A673 (cell line): Measurements from ENCODE around the gene PPFIBP1. TPM values are rescaled to one million over a fixed set of nuclear protein-coding genes. Genes with fewer than 3 reads are reported as not detected.

ENCODE experiments used
- BruUV-seq: library from RNA; stranded (reverse); fragments of 400-500 nt; replicated peaks from 2 replicates; lab custom pipeline; 2021; lab: Mats Ljungman, UMichigan
- CTCF ChIA-PET: fragments of 300-600 bp; sonication (Branson Sonifier 250); formaldehyde crosslinking; loops from one replicate; lab custom pipeline; 2022; ENCODE audit warnings: antibody characterized with exemption; lab: Charles Lee
- POLR2A ChIA-PET: fragments of 300-600 bp; sonication (Branson Sonifier 250); formaldehyde crosslinking; loops from one replicate; lab custom pipeline; 2022; ENCODE audit warnings: antibody characterized with exemption; ENCODE audit not compliant: low non-redundant PET; lab: Charles Lee
- DNase-seq: peaks from one replicate; pipeline ENCODE4 v3.0.0-alpha.2; 2015; ENCODE audit warnings: low spot score
- H3K27ac ChIP-seq: fragments of 200-600 bp; sonication (generic); 2 replicates; pipeline ENCODE4 v1.5.1; 2016; ENCODE audit warnings: mixed run types, low read depth, mild to moderate bottlenecking, mixed read lengths, antibody characterized with exemption, low read length; ENCODE audit not compliant: poor library complexity, severe bottlenecking
- H3K27me3 ChIP-seq: fragments of 200-600 bp; sonication (generic); replicated peaks from 2 replicates; pipeline ENCODE4 v1.6.1; 2017; ENCODE audit warnings: mixed run types, low read depth, mild to moderate bottlenecking, mixed read lengths, antibody characterized with exemption, low read length; ENCODE audit not compliant: insufficient read depth, poor library complexity
- H3K36me3 ChIP-seq: fragments of 200-600 bp; sonication (generic); 2 replicates; pipeline ENCODE4 v1.6.1; 2016; ENCODE audit warnings: mixed run types, mild to moderate bottlenecking, mixed read lengths, antibody characterized with exemption, low read length; ENCODE audit not compliant: insufficient read depth, poor library complexity, severe bottlenecking
- H3K4me1 ChIP-seq: fragments of 200-600 bp; sonication (generic); 2 replicates; pipeline ENCODE4 v1.6.1; 2017; ENCODE audit warnings: mixed run types, mild to moderate bottlenecking, mixed read lengths, antibody characterized with exemption, low read length; ENCODE audit not compliant: insufficient read depth, poor library complexity, severe bottlenecking
- H3K4me3 ChIP-seq: fragments of 200-600 bp; sonication (generic); 2 replicates; pipeline ENCODE4 v1.5.1; 2016; ENCODE audit warnings: low read depth, mixed run types, mild to moderate bottlenecking, mixed read lengths, low read length; ENCODE audit not compliant: poor library complexity, severe bottlenecking
- H3K9me3 ChIP-seq: fragments of 200-600 bp; sonication (generic); 2 replicates; pipeline ENCODE4 v1.6.1; 2016; ENCODE audit warnings: mixed run types, low read depth, mild to moderate bottlenecking, mixed read lengths, antibody characterized with exemption, low read length; ENCODE audit not compliant: poor library complexity, severe bottlenecking
- EZH2 ChIP-seq: fragments of 200-600 bp; sonication (generic); IDR thresholded peaks from 2 replicates; pipeline ENCODE4 v1.6.1; 2017; ENCODE audit warnings: borderline replicate concordance, low read depth, mild to moderate bottlenecking, mixed read lengths, antibody characterized with exemption, low read length; ENCODE audit not compliant: poor library complexity, severe bottlenecking
- intact Hi-C: fragments of 100-400 bp; cut with micrococcal nuclease; formaldehyde crosslinking; loops from one replicate; pipeline ENCODE4 v1.10.0; 2022; ENCODE audit not compliant: unreplicated experiment
- total RNA-seq: library from RNA; stranded (reverse); gene quantifications from 2 replicates; pipeline ENCODE4 v1.2.3, GENCODE V29; 2021
- TF ChIP-seq, protein P1 (sequence below): fragments of 300-800, 200-600 bp; sonication (generic); conservative IDR thresholded peaks from 2 replicates; pipeline ENCODE4 v1.5.1; 2017; ENCODE audit warnings: low read depth, mild to moderate bottlenecking, antibody characterized with exemption, low read length, moderate library complexity, mixed read lengths

PPFIBP1 gene
- total RNA-seq, 1 experiment from 2014 or later = 41.2 TPM

GRCh38 chr12:27524494-27524835 is 459 bp downstream of the PPFIBP1 start:
- TF ChIP-seq EZH2 = no peak
- TF ChIP-seq, protein P1, sequence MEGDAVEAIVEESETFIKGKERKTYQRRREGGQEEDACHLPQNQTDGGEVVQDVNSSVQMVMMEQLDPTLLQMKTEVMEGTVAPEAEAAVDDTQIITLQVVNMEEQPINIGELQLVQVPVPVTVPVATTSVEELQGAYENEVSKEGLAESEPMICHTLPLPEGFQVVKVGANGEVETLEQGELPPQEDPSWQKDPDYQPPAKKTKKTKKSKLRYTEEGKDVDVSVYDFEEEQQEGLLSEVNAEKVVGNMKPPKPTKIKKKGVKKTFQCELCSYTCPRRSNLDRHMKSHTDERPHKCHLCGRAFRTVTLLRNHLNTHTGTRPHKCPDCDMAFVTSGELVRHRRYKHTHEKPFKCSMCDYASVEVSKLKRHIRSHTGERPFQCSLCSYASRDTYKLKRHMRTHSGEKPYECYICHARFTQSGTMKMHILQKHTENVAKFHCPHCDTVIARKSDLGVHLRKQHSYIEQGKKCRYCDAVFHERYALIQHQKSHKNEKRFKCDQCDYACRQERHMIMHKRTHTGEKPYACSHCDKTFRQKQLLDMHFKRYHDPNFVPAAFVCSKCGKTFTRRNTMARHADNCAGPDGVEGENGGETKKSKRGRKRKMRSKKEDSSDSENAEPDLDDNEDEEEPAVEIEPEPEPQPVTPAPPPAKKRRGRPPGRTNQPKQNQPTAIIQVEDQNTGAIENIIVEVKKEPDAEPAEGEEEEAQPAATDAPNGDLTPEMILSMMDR = no peak
- no peak for DNase-seq
- ChIA-PET POLR2A (interaction anchor here (0.6 kb wide), 1 partner anchor 34 kb away, joined by 3 read pairs; no protein-coding TSS in a partner anchor), CTCF (interaction anchor here (0.6 kb wide), 2 partner anchors 25 to 111 kb away, joined by 3 to 4 read pairs; no protein-coding TSS in a partner anchor)
- Histone ChIP-seq H3K27me3 (no peaks in the 10 kb centered on the region), H3K4me3 (peak overlapping the region; percentile 69), H3K4me1 (peaks cover 34% of the 10 kb centered on the region), H3K9me3 (no peaks in the 10 kb centered on the region), H3K27ac (peak overlapping the region; percentile 72), H3K36me3 (no peaks in the 10 kb centered on the region)
- BruUV-seq = no TSS peak
- intact Hi-C loops = loop anchor here (5.0 kb wide), 1 partner anchor 93 kb away; no protein-coding TSS in a partner anchor

DNA sequence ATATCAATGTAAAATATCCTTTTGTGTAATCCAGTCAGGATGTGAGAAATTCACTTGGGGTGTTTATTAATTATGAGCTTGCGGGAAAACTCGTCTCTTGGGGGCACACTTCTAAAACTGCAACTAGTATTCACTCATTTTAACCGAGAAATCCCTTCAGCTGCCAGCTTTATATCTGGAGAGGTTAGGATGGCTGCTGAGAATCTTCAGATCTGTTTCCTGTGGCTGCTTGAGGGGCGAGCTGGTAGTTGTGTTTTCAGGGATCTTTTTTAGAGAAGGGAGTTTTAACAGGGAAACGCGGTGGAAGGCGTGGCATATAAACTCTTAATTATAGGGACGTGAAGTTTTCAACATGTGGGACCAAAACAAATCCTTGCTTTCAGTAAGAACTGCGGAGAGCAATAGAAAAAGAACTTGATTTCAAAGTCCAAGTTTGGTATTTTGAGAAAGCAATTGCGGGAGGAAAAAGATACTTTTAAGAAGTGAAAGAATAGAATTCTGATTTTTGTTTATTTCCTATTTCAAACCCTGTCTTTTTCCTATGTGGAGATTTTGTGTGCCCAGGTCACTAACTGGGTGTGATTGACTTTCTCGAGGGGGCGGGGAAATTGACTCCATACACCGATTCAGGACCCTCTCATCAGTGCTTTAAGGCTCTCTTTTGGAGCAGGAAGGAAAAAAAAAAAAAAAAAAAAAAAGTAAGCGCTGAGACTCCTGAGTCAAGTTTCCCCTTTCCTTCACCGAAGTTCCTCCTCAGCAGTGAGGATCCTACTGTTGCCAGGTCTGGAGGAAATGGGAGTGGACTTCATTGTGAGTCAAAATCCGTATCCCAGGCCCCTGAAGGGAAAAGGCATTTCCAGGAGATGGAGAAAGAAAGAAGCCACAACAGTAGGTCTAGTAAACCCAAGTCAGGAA is 1.1 kb downstream of the PPFIBP1 start:
- POLR2A ChIA-PET = no interaction called here
- BruUV-seq = TSS peak; percentile 59

GRCh38 chr12:27527512-27527911 is 3.5 kb downstream of the PPFIBP1 start:
- Histone ChIP-seq H3K4me3 (no peak overlapping the region), H3K36me3 (no peaks in the 10 kb centered on the region), H3K9me3 (no peaks in the 10 kb centered on the region), H3K4me1 (peaks cover 35% of the 10 kb centered on the region), H3K27ac (no peak overlapping the region), H3K27me3 (no peaks in the 10 kb centered on the region)
- no peak for DNase-seq
- ChIA-PET CTCF (no interaction called here), POLR2A (no interaction called here)
- no TSS peak for BruUV-seq
- intact Hi-C loops = no loop called here
- no peak for TF ChIP-seq EZH2
- TF ChIP-seq, protein P1 = no peak

More for the DNA sequence above, 1.1 kb downstream of the PPFIBP1 start:
- no peaks in the 10 kb centered on the region for H3K9me3 ChIP-seq
- no peaks in the 10 kb centered on the region for H3K36me3 ChIP-seq
- H3K27ac ChIP-seq = peak overlapping the region; percentile 72
- no peak for TF ChIP-seq EZH2
- TF ChIP-seq, protein P1 = no peak; the same call in 1 of the 2 replicates
- CTCF ChIA-PET = no interaction called here
- H3K4me1 ChIP-seq = peaks cover 34% of the 10 kb centered on the region
- H3K27me3 ChIP-seq = no peaks in the 10 kb centered on the region
- intact Hi-C loops = loop anchor here (5.0 kb wide), 1 partner anchor 92 kb away; no protein-coding TSS in a partner anchor
- peak; percentile 44 for DNase-seq
- H3K4me3 ChIP-seq = peak overlapping the region; percentile 69
